Trophoblast cell (in vitro differentiated cells and primary cell): ENCODE data around the gene BCL11B.

Source experiments
- DNase-seq, 2 donors: peaks; one replicate each; pipeline ENCODE4 v3.0.0-alpha.2; 2016
- H2AFZ ChIP-seq: 2 replicates; pipeline ENCODE4 v1.6.1; 2013; ENCODE audit warnings: low read length, moderate library complexity, mild to moderate bottlenecking; ENCODE audit not compliant: insufficient read depth, poor library complexity
- H2AK5ac ChIP-seq: 2 replicates; pipeline ENCODE4 v1.6.1; 2013; ENCODE audit warnings: mild to moderate bottlenecking, low read length
- H2BK120ac ChIP-seq: 2 replicates; pipeline ENCODE4 v1.6.1; 2013; ENCODE audit warnings: low read length, mild to moderate bottlenecking, moderate library complexity; ENCODE audit not compliant: insufficient read depth, poor library complexity
- H2BK12ac ChIP-seq: 2 replicates; pipeline ENCODE4 v1.6.1; 2013; ENCODE audit warnings: mild to moderate bottlenecking, low read length, moderate library complexity
- H2BK5ac ChIP-seq: 2 replicates; pipeline ENCODE4 v1.6.1; 2013; ENCODE audit warnings: low read length, low read depth, moderate library complexity, mild to moderate bottlenecking; ENCODE audit not compliant: poor library complexity
- H3K14ac ChIP-seq: 2 replicates; pipeline ENCODE4 v1.6.1; 2013; ENCODE audit warnings: mild to moderate bottlenecking, low read length
- H3K18ac ChIP-seq: 2 replicates; pipeline ENCODE4 v1.6.1; 2013; ENCODE audit warnings: mild to moderate bottlenecking, low read length
- H3K23ac ChIP-seq: 2 replicates; pipeline ENCODE4 v1.6.1; 2013; ENCODE audit warnings: low read length
- H3K27ac ChIP-seq: 2 replicates; pipeline ENCODE4 v1.5.1; 2013; ENCODE audit warnings: low read depth, mild to moderate bottlenecking, inconsistent platforms, low read length, moderate library complexity
- H3K27me3 ChIP-seq: 2 replicates; pipeline ENCODE4 v1.6.1; 2013; ENCODE audit warnings: inconsistent platforms, mild to moderate bottlenecking, low read length, moderate library complexity; ENCODE audit not compliant: insufficient read depth
- H3K36me3 ChIP-seq, 2 experiments: 1 replicate in 1 of 2; 2 replicates in 1 of 2; pipeline ENCODE4 v1.6.1; 2013; ENCODE audit warnings: low read length in 2 of 2, mild to moderate bottlenecking in 2 of 2, moderate library complexity in 1 of 2; ENCODE audit not compliant: insufficient read depth in 2 of 2, control insufficient read depth in 1 of 2
- H3K4ac ChIP-seq: 2 replicates; pipeline ENCODE4 v1.6.1; 2013; ENCODE audit warnings: low read depth, mild to moderate bottlenecking, low read length, moderate library complexity
- H3K4me1 ChIP-seq, 2 experiments: 1 replicate in 1 of 2; 2 replicates in 1 of 2; pipeline ENCODE4 v1.6.1; 2013; ENCODE audit warnings: low read length in 2 of 2, mild to moderate bottlenecking in 2 of 2, moderate library complexity in 1 of 2; ENCODE audit not compliant: insufficient read depth in 2 of 2, control insufficient read depth in 1 of 2
- H3K4me2 ChIP-seq: 2 replicates; pipeline ENCODE4 v1.6.1; 2013; ENCODE audit warnings: inconsistent platforms, mild to moderate bottlenecking, low read length, moderate library complexity
- H3K4me3 ChIP-seq: 2 replicates; pipeline ENCODE4 v1.5.1; 2013; ENCODE audit warnings: mild to moderate bottlenecking, low read depth, low read length, inconsistent platforms
- H3K79me1 ChIP-seq: one replicate; pipeline ENCODE4 v1.6.1; 2013; ENCODE audit warnings: low read length
- H3K79me2 ChIP-seq: 2 replicates; pipeline ENCODE4 v1.6.1; 2013; ENCODE audit warnings: low read length, mild to moderate bottlenecking; ENCODE audit not compliant: control insufficient read depth, insufficient read depth, poor library complexity
- H3K9ac ChIP-seq: 2 replicates; pipeline ENCODE4 v1.6.1; 2013; ENCODE audit warnings: mild to moderate bottlenecking, low read length
- H3K9me3 ChIP-seq: 2 replicates; pipeline ENCODE4 v1.6.1; 2013; ENCODE audit warnings: low read depth, mild to moderate bottlenecking, control low read depth, inconsistent platforms, low read length; ENCODE audit not compliant: insufficient read depth
- H4K12ac ChIP-seq: 2 replicates; pipeline ENCODE4 v1.6.1; 2013; ENCODE audit warnings: low read depth, mild to moderate bottlenecking, low read length, moderate library complexity
- H4K8ac ChIP-seq: 2 replicates; pipeline ENCODE4 v1.6.1; 2013; ENCODE audit warnings: low read depth, mild to moderate bottlenecking, low read length, moderate library complexity
- H4K91ac ChIP-seq: one replicate; pipeline ENCODE4 v1.6.1; 2013; ENCODE audit warnings: low read depth, mild to moderate bottlenecking, low read length, moderate library complexity
- WGBS: extraction: QIAGEN DNeasy Blood & Tissue Kit; methylation state at CpG from one replicate; pipeline ENCODE4 v1.1.7; 2013; ENCODE audit warnings: missing lambda C conversion rate; ENCODE audit not compliant: insufficient read length, insufficient coverage; ENCODE audit errors: extremely low coverage; 5-methylcytosine and 5-hydroxymethylcytosine counted together

The BCL11B gene

DNA sequence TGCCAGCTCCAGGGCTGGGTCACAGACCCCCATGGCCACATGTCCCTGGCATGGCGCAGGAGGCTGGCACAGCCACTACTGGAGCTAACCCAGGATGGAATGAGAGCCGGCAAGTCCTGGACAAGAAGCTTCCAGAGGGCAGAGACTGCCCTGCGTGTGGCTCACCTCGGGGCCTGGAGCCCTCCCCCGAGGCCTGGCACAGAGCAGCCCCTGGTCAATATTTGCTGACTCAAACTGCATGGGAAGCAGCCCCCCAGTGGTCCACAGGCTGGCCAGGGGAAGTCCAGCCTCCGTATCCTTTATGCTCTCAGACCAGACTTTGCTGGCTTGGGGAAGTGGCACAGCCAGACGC, 71.4 kb downstream of the BCL11B start:
- peaks cover 12 to 13% of the 10 kb centered on the region in 2 experiments for H3K4me1 ChIP-seq
- H3K79me2 ChIP-seq, result no peaks in the 10 kb centered on the region
- no peak overlapping the region for H4K12ac ChIP-seq
- no peak overlapping the region for H2AFZ ChIP-seq
- H3K4me2 ChIP-seq, result no peak overlapping the region
- H2BK12ac ChIP-seq, result no peak overlapping the region
- no peak overlapping the region for H4K91ac ChIP-seq
- no peaks in the 10 kb centered on the region for H3K9me3 ChIP-seq
- H3K14ac ChIP-seq, result no peak overlapping the region
- H3K23ac ChIP-seq, result no peak overlapping the region
- peaks cover 3% of the 10 kb centered on the region for H3K79me1 ChIP-seq
- no peak overlapping the region for H2BK120ac ChIP-seq
- no peak overlapping the region for H3K4ac ChIP-seq
- H3K18ac ChIP-seq, result no peak overlapping the region
- H3K4me3 ChIP-seq, result no peak overlapping the region
- no peak overlapping the region for H3K9ac ChIP-seq
- no peaks in the 10 kb centered on the region for H3K27me3 ChIP-seq
- no peak overlapping the region for H3K27ac ChIP-seq
- H2BK5ac ChIP-seq, result no peak overlapping the region
- no CpG with 5 or more reads among the region's 7 CpGs for WGBS
- no peaks in the 10 kb centered on the region for H3K36me3 ChIP-seq
- H4K8ac ChIP-seq, result no peak overlapping the region
- no peak for DNase-seq
- H2AK5ac ChIP-seq, result no peak overlapping the region

DNA sequence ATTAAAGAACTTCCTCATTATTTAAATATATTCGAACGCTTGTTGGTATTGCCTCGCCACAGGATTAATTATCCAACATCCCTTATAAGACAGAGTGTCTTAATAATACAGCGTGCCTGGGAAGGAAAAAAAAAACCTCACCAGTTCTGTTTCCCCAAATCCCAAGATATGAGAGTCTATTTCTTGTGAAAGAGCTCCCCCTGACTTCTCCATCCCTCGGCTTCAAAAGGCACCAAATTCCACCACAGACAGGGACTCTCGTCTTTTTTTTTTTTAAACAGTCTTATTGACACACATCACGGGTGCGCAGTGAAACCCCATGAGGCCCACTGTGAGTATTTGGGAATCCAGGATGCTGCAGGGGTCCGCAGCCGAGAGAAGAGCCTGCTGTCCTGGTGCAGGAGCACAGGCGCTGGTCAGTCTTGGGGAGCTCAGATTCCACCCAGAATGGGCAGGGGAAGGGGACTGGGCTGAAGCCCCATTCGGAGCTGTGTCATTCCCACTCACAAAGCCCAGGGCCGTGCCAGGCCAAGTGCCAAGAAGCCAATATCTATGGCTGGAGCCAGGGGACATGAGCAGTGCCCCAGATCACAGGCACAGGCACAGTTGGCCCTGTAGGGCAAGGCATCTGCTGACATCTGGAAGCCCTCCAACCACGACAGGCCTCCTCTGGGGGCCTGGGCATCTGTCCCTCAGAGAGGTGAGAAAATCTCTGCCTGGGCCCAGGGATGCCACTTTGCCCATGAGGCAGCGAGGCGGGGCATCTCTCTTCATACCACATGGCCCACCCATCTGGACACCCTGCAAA, 71.9 kb downstream of the BCL11B start:
- H3K4me3 ChIP-seq, result no peak overlapping the region
- H4K8ac ChIP-seq, result no peak overlapping the region
- H4K12ac ChIP-seq, result no peak overlapping the region
- H2BK12ac ChIP-seq, result no peak overlapping the region
- H4K91ac ChIP-seq, result no peak overlapping the region
- H3K27ac ChIP-seq, result no peak overlapping the region
- H3K9ac ChIP-seq, result no peak overlapping the region
- no peaks in the 10 kb centered on the region for H3K9me3 ChIP-seq
- no peak overlapping the region for H3K14ac ChIP-seq
- H2AK5ac ChIP-seq, result no peak overlapping the region
- no peaks in the 10 kb centered on the region for H3K27me3 ChIP-seq
- no peak overlapping the region for H3K4me2 ChIP-seq
- H3K4me1 ChIP-seq, result peaks cover 12 to 13% of the 10 kb centered on the region in 2 experiments
- peaks cover 3% of the 10 kb centered on the region for H3K79me1 ChIP-seq
- H3K79me2 ChIP-seq, result no peaks in the 10 kb centered on the region
- no CpG with 5 or more reads among the region's 16 CpGs for WGBS
- no peaks in the 10 kb centered on the region for H3K36me3 ChIP-seq
- no peak overlapping the region for H2AFZ ChIP-seq
- DNase-seq, result no peak
- H2BK5ac ChIP-seq, result no peak overlapping the region
- no peak overlapping the region for H2BK120ac ChIP-seq
- no peak overlapping the region for H3K23ac ChIP-seq
- no peak overlapping the region for H3K18ac ChIP-seq
- H3K4ac ChIP-seq, result no peak overlapping the region

DNA sequence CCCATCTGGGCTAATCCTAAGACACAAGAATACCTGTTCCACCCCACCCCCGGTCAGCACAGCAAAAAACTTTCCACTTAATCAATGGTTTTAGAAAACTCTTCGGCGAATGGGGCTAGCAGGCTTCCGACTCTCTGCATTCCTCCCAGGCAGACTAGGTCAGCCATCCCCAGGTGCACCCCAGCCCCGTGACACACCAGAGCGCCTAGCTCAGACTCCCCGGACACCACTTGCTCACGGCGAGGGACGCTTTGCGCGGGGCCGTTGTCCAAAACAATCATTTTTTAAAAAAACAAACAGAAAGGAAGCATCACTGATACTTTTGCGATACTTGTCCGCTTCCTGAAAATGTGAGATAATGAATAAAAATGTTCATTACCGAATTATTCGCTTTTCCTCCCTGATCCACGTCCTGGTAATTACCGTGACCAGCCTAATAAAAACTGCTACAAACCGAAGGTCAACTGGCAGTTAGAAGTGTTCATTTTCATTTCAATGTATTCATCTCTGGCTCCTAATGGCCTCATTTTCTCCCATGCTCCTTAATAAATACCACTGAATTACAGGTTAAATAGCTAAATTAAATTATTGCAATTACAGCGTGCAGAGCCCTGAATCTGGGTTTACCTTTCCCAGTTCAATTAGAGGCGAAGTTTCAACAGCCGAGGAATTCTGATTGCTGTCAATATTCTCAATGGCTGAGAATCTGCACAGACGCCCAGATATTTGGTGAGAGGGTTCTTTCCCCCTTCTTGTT, 73.1 kb downstream of the BCL11B start:
- no peak overlapping the region for H3K23ac ChIP-seq
- H3K4ac ChIP-seq, result no peak overlapping the region
- no peak overlapping the region for H3K4me2 ChIP-seq
- H3K9me3 ChIP-seq, result no peaks in the 10 kb centered on the region
- no peak overlapping the region for H3K27ac ChIP-seq
- H4K12ac ChIP-seq, result no peak overlapping the region
- H2BK12ac ChIP-seq, result no peak overlapping the region
- no peak for DNase-seq
- peaks cover 2% of the 10 kb centered on the region for H3K79me2 ChIP-seq
- no peak overlapping the region for H3K9ac ChIP-seq
- H3K27me3 ChIP-seq, result no peaks in the 10 kb centered on the region
- H2AK5ac ChIP-seq, result no peak overlapping the region
- H3K4me1 ChIP-seq, result peaks cover 15 to 17% of the 10 kb centered on the region in 2 experiments
- H3K36me3 ChIP-seq, result no peaks in the 10 kb centered on the region
- H3K18ac ChIP-seq, result no peak overlapping the region
- no peak overlapping the region for H3K14ac ChIP-seq
- H2AFZ ChIP-seq, result no peak overlapping the region
- no peak overlapping the region for H3K4me3 ChIP-seq
- no peak overlapping the region for H2BK120ac ChIP-seq
- H4K8ac ChIP-seq, result no peak overlapping the region
- no peak overlapping the region for H2BK5ac ChIP-seq
- no CpG with 5 or more reads among the region's 24 CpGs for WGBS
- peaks cover 3% of the 10 kb centered on the region for H3K79me1 ChIP-seq
- no peak overlapping the region for H4K91ac ChIP-seq

DNA sequence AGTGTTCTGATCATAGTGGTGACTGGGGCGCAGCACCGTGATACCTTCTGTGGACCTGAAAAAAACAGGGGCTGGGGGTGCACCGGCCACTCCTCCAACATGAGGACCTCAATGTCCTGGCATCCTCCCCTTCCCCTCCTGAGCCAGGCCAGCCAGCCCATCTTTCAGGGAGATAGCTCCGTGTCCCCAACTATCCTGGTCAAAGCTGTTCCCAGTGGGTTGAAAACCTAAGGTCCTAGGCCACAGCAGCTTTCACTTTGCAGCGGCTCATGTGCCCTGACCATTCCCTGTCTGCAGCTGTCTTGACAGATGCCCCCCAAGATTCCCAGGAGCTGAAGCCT, 75.7 kb downstream of the BCL11B start:
- H2BK120ac ChIP-seq, result no peak overlapping the region
- H3K14ac ChIP-seq, result no peak overlapping the region
- H2BK12ac ChIP-seq, result no peak overlapping the region
- no peak overlapping the region for H3K4ac ChIP-seq
- H4K8ac ChIP-seq, result no peak overlapping the region
- no peak overlapping the region for H3K9ac ChIP-seq
- no peak overlapping the region for H2AFZ ChIP-seq
- H3K4me1 ChIP-seq, result peaks cover 4% of the 10 kb centered on the region in 2 experiments
- no peaks in the 10 kb centered on the region for H3K79me1 ChIP-seq
- no peak overlapping the region for H3K4me2 ChIP-seq
- no peak overlapping the region for H4K12ac ChIP-seq
- no peaks in the 10 kb centered on the region for H3K9me3 ChIP-seq
- no peak overlapping the region for H2AK5ac ChIP-seq
- no peak overlapping the region for H3K27ac ChIP-seq
- H3K23ac ChIP-seq, result no peak overlapping the region
- no peak for DNase-seq
- no CpG with 5 or more reads among the region's 5 CpGs for WGBS
- H3K36me3 ChIP-seq, result no peaks in the 10 kb centered on the region
- peaks cover 2% of the 10 kb centered on the region for H3K79me2 ChIP-seq
- H3K4me3 ChIP-seq, result no peak overlapping the region
- no peak overlapping the region for H2BK5ac ChIP-seq
- H3K27me3 ChIP-seq, result no peaks in the 10 kb centered on the region
- no peak overlapping the region for H3K18ac ChIP-seq
- no peak overlapping the region for H4K91ac ChIP-seq
